Neural crest cell (in vitro differentiated cells): ENCODE results near the gene CUEDC1. TPM values are rescaled to one million over a fixed set of nuclear protein-coding genes. Genes with fewer than 3 reads are reported as not detected.
A peak's percentile ranks its signal among the peaks of the same experiment; 100 is the strongest.

Experiments
- DNase-seq: peaks from one replicate; pipeline ENCODE4 v3.0.0; 2021; ENCODE audit warnings: low read depth, mixed read lengths, low spot score
- H3K27ac Mint-ChIP-seq: one replicate; pipeline ENCODE4 v1.8.0; 2021; ENCODE audit warnings: mild to moderate bottlenecking, mixed read lengths; ENCODE audit not compliant: unreplicated experiment
- H3K27me3 Mint-ChIP-seq: 2 replicates; pipeline ENCODE4 v1.8.0; 2021; ENCODE audit warnings: low read depth, mild to moderate bottlenecking, mixed read lengths
- H3K36me3 Mint-ChIP-seq: 2 replicates; pipeline ENCODE4 v1.8.0; 2021; ENCODE audit warnings: low read depth, mild to moderate bottlenecking, mixed read lengths
- H3K4me1 Mint-ChIP-seq: 2 replicates; pipeline ENCODE4 v1.8.0; 2021; ENCODE audit warnings: mixed read lengths
- H3K4me3 Mint-ChIP-seq: one replicate; pipeline ENCODE4 v1.8.0; 2021; ENCODE audit warnings: mild to moderate bottlenecking, mixed read lengths
- H3K9me3 Mint-ChIP-seq: 2 replicates; pipeline ENCODE4 v1.8.0; 2021; ENCODE audit warnings: mixed read lengths
- CTCF ChIP-seq: fragments of 200-600 bp; sonication (generic); conservative IDR thresholded peaks from 2 replicates; pipeline ENCODE4 v1.5.0; 2021; ENCODE audit warnings: antibody characterized with exemption, mild to moderate bottlenecking
- total RNA-seq: library from RNA; stranded (reverse); gene quantifications from 2 replicates; pipeline ENCODE4 v1.2.1, GENCODE V29; 2021

Gene CUEDC1
- total RNA-seq, 1 donor from 2014 or later, result 86.9 TPM

GRCh38 chr17:57811638-57812280 lies 143.5 kb downstream of the CUEDC1 start:
- H3K4me1 Mint-ChIP-seq, result peaks cover 28% of the 10 kb centered on the region
- no peak overlapping the region for H3K27ac Mint-ChIP-seq
- peak overlapping the region; percentile 38 for H3K4me3 Mint-ChIP-seq
- no peak for DNase-seq
- H3K36me3 Mint-ChIP-seq, result no peaks in the 10 kb centered on the region
- TF ChIP-seq CTCF, result no peak
- no peaks in the 10 kb centered on the region for H3K27me3 Mint-ChIP-seq
- no peaks in the 10 kb centered on the region for H3K9me3 Mint-ChIP-seq

Other genes starting within 250 kb of the CUEDC1 start
- not detected in 2 replicates for gene CCDC182, start 210.1 kb downstream of the CUEDC1 start, total RNA-seq
- gene MRPS23, start 105.4 kb downstream of the CUEDC1 start, total RNA-seq, result 50.0 and 63.0 TPM in 2 replicates
- gene VEZF1, start 32.8 kb upstream of the CUEDC1 start, total RNA-seq, result 139 and 142 TPM in 2 replicates
- 548 and 554 TPM in 2 replicates for gene SRSF1, start 51.8 kb upstream of the CUEDC1 start, total RNA-seq
- 95.9 and 99.9 TPM in 2 replicates for gene DYNLL2, start 128.0 kb upstream of the CUEDC1 start, total RNA-seq
- 0.12 TPM in 1 of 2 replicates, not detected in the other for gene OR4D1, start 193.0 kb upstream of the CUEDC1 start, total RNA-seq
- gene OR4D2, start 211.6 kb upstream of the CUEDC1 start, total RNA-seq, result not detected in 2 replicates
- gene EPX, start 237.3 kb upstream of the CUEDC1 start, total RNA-seq, result not detected in 2 replicates